ENCODE measurements around the gene EHMT2. TPM values are rescaled to one million over a fixed set of nuclear protein-coding genes. Genes with fewer than 3 reads are reported as not detected.
A peak's percentile ranks its signal among the peaks of the same experiment; 100 is the strongest.

The EHMT2 gene
- total RNA-seq: 10 to 100 TPM; 38.2 to 63.9 (median 46.8) TPM

DNA sequence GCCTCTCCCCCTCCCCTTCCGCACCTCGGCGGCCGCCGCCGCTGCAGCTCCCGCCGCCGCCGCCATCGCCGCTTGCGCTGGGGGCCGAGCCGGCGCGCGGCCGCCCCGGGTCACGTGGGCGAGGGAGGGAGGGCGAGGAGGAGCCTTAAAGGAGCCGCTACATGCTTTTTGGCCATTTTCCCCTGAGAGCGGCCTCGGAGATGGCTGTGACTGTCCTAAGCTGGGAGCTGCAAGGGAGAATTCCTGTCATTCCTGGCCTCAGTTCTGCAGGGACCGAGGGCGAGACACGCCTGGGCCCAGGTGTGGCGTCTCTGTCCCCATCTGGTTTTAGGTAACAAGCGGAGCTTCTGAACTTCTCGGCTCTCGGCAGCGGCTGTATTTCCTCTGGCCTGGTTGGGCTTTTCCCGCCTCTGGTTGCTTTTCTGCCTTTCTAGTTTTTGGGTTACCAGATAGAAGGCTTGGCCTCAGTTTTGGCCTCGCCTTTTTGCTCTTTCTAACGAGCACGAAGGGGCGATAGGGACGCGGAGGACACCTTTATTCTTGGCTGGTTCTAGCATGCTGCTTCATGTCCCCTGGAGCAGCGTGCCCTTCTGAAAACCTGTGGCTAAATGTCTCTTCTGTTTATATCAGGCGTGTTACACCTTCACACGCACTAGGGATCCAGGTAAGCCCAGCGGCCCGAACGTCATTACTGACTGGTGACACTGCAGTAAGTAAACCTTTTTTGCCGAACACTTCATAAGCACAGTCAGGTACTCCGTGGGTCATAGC, at the start of gene EHMT2:
EHMT2 (minus strand) TSS at position 87 of the 771 bp plus-strand sequence; CDS start at position 66, 21 bp downstream.
- DNase-seq (ENCODE audit: low spot score in 2 of 2): peak; percentile 72 to 75
- H3K4me1 ChIP-seq: peaks cover 0 to 49% (median 15%) of the 10 kb centered on the region in 4 donors
- H3K27ac ChIP-seq: peak within 1 kb of the TSS; percentile 87 to 92 (median 89)
- 0 to 1% methylated on average over 41 to 47 of the region's 49 CpGs for WGBS, 2 donors
- H3K36me3 ChIP-seq: peaks cover 2 to 42% (median 3%) of the 10 kb centered on the region in 3 donors
- peak in 1 of 2 donors; percentile 87 for TF ChIP-seq EP300 (IDR thresholded peaks at IDR 0.05)
- TF ChIP-seq, protein P1, sequence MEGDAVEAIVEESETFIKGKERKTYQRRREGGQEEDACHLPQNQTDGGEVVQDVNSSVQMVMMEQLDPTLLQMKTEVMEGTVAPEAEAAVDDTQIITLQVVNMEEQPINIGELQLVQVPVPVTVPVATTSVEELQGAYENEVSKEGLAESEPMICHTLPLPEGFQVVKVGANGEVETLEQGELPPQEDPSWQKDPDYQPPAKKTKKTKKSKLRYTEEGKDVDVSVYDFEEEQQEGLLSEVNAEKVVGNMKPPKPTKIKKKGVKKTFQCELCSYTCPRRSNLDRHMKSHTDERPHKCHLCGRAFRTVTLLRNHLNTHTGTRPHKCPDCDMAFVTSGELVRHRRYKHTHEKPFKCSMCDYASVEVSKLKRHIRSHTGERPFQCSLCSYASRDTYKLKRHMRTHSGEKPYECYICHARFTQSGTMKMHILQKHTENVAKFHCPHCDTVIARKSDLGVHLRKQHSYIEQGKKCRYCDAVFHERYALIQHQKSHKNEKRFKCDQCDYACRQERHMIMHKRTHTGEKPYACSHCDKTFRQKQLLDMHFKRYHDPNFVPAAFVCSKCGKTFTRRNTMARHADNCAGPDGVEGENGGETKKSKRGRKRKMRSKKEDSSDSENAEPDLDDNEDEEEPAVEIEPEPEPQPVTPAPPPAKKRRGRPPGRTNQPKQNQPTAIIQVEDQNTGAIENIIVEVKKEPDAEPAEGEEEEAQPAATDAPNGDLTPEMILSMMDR (IDR thresholded peaks at IDR 0.05): peak in 3 of 5 experiments; percentile 14 to 68 (median 60)
- TF ChIP-seq POLR2A (IDR thresholded peaks at IDR 0.05): peak; percentile 5 to 78
- H3K4me3 ChIP-seq: peak within 1 kb of the TSS; percentile 59 to 92 (median 82)
- H3K9me3 ChIP-seq: no peaks in the 10 kb centered on the region
- H3K27me3 ChIP-seq: no peaks in the 10 kb centered on the region

DNA sequence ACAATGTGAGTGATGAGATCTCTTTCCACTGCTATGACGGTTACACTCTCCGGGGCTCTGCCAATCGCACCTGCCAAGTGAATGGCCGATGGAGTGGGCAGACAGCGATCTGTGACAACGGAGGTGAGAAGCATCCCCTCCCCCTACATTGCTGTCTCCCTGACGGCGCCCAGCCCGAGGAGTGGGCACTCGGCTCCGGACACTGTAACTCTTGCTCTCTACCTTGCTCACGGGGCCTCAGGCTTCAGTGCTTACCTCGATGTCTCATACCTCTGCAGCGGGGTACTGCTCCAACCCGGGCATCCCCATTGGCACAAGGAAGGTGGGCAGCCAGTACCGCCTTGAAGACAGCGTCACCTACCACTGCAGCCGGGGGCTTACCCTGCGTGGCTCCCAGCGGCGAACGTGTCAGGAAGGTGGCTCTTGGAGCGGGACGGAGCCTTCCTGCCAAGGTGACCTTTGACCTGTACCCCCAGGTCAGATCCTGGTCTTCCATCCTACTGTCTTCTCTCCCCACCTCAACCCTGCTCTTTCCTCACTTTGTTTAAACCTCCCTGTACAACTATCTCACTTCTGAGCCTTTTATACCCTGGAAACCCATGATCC, 49.7 kb upstream of the EHMT2 start:
- peak overlapping the region in 1 of 4 donors; percentile 89 for H3K27ac ChIP-seq
- 84 to 88% methylated on average over 24 of the region's 24 CpGs for WGBS, 2 donors

DNA sequence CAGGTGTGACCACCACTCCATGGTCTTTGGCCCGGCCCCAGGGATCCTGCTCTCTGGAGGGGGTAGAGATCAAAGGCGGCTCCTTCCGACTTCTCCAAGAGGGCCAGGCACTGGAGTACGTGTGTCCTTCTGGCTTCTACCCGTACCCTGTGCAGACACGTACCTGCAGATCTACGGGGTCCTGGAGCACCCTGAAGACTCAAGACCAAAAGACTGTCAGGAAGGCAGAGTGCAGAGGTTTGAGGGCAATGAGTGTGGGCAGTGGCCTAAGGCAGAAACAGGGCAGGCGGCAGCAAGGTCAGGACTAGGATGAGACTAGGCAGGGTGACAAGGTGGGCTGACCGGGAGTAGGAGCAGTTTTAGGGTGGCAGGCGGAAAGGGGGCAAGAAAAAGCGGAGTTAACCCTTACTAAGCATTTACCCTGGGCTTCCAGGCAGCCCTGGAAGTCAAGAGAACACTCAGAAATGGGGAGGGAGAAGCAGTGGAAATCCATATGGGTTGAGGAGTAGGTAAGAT, 48.9 kb upstream of the EHMT2 start:
- Histone ChIP-seq H3K4me1 (peaks cover 0 to 35% (median 12%) of the 10 kb centered on the region in 4 donors), H3K27ac (peak overlapping the region; percentile 56 to 89 (median 86)), H3K9me3 (no peaks in the 10 kb centered on the region), H3K4me3 (peak overlapping the region in 3 of 4 donors; percentile 14 to 36 (median 22)), H3K36me3 (peaks cover 0 to 8% (median 3%) of the 10 kb centered on the region in 3 donors), H3K27me3 (no peaks in the 10 kb centered on the region)
- no peak for DNase-seq (ENCODE audit: low spot score in 2 of 2)
- TF ChIP-seq POLR2A (IDR thresholded peaks at IDR 0.05) (no peak), EP300 (IDR thresholded peaks at IDR 0.05) (no peak)
- TF ChIP-seq, protein P1 (IDR thresholded peaks at IDR 0.05): no peak
- WGBS, 2 donors: 71 to 85% methylated on average over 11 of the region's 11 CpGs

More for the DNA sequence above, 49.7 kb upstream of the EHMT2 start:
- TF ChIP-seq POLR2A (IDR thresholded peaks at IDR 0.05) (no peak), EP300 (IDR thresholded peaks at IDR 0.05) (no peak)
- TF ChIP-seq, protein P1 (IDR thresholded peaks at IDR 0.05): no peak
- no peak for DNase-seq (ENCODE audit: low spot score in 2 of 2)
- H3K36me3 ChIP-seq: peaks cover 0 to 16% (median 7%) of the 10 kb centered on the region in 3 donors
- peaks cover 0 to 35% (median 12%) of the 10 kb centered on the region in 4 donors for H3K4me1 ChIP-seq
- H3K27me3 ChIP-seq: no peaks in the 10 kb centered on the region
- no peaks in the 10 kb centered on the region for H3K9me3 ChIP-seq
- H3K4me3 ChIP-seq: no peak overlapping the region

DNA sequence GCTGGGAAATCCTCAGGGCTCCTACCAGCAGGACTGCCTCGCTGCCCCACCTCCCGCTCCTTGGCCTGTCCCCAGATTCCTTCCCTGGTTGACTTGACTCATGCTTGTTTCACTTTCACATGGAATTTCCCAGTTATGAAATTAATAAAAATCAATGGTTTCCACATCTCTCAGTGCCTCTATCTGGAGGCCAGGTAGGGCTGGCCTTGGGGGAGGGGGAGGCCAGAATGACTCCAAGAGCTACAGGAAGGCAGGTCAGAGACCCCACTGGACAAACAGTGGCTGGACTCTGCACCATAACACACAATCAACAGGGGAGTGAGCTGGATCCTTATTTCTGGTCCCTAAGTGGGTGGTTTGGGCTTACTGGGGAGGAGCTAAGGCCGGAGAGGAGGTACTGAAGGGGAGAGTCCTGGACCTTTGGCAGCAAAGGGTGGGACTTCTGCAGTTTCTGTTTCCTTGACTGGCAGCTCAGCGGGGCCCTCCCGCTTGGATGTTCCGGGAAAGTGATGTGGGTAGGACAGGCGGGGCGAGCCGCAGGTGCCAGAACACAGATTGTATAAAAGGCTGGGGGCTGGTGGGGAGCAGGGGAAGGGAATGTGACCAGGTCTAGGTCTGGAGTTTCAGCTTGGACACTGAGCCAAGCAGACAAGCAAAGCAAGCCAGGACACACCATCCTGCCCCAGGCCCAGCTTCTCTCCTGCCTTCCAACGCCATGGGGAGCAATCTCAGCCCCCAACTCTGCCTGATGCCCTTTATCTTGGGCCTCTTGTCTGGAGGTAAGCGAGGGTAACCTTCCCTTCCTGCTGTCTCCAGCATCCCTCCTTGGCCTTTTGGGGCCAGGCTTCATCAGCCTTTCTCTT, 48.2 kb upstream of the EHMT2 start, which contains the start of gene CFB:
CFB (plus strand) TSS at position 589 of the 863 bp plus-strand sequence; CDS start at position 716, 127 bp downstream.
- peak within 1 kb of the TSS in 3 of 4 donors; percentile 14 to 36 (median 22) for H3K4me3 ChIP-seq
- peak; percentile 75 to 82 for DNase-seq (ENCODE audit: low spot score in 2 of 2)
- H3K36me3 ChIP-seq: peaks cover 0 to 1% (median 0%) of the 10 kb centered on the region in 3 donors
- WGBS, 2 donors: 18 to 50% methylated on average over 11 of the region's 11 CpGs
- no peaks in the 10 kb centered on the region for H3K27me3 ChIP-seq
- H3K27ac ChIP-seq: peak within 1 kb of the TSS; percentile 56 to 89 (median 86)
- H3K9me3 ChIP-seq: no peaks in the 10 kb centered on the region
- TF ChIP-seq POLR2A (IDR thresholded peaks at IDR 0.05) (no peak), EP300 (IDR thresholded peaks at IDR 0.05) (peak in 1 of 2 donors; percentile 69)
- H3K4me1 ChIP-seq: peaks cover 0 to 33% (median 12%) of the 10 kb centered on the region in 4 donors

DNA sequence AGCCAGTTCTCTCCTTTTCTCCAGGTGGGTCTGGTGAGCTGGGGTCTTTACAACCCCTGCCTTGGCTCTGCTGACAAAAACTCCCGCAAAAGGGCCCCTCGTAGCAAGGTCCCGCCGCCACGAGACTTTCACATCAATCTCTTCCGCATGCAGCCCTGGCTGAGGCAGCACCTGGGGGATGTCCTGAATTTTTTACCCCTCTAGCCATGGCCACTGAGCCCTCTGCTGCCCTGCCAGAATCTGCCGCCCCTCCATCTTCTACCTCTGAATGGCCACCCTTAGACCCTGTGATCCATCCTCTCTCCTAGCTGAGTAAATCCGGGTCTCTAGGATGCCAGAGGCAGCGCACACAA, 47.6 kb upstream of the EHMT2 start:
- no peaks in the 10 kb centered on the region for H3K36me3 ChIP-seq
- no peak for DNase-seq (ENCODE audit: low spot score in 2 of 2)
- no peaks in the 10 kb centered on the region for H3K9me3 ChIP-seq
- H3K4me3 ChIP-seq: peak overlapping the region in 2 of 4 donors; percentile 22 to 36
- TF ChIP-seq POLR2A (IDR thresholded peaks at IDR 0.05) (no peak), EP300 (IDR thresholded peaks at IDR 0.05) (no peak)
- TF ChIP-seq, protein P1 (IDR thresholded peaks at IDR 0.05): no peak
- peak overlapping the region; percentile 56 to 89 (median 86) for H3K27ac ChIP-seq
- no peaks in the 10 kb centered on the region for H3K27me3 ChIP-seq
- WGBS, 2 donors: 76 to 82% methylated on average over 9 of the region's 9 CpGs
- H3K4me1 ChIP-seq: peaks cover 0 to 28% (median 12%) of the 10 kb centered on the region in 4 donors
